OCI-LY1 (cell line): ENCODE data around the gene CD3G.

ENCODE experiments used
- CTCF ChIP-seq: fragments of 200-600 bp; sonication (generic), shearing (Covaris generic); IDR thresholded peaks from 2 replicates; pipeline ENCODE4 v1.5.1; 2017; ENCODE audit warnings: mild to moderate bottlenecking, antibody characterized with exemption, low read length, moderate library complexity, mixed read lengths
- EZH2 ChIP-seq: fragments of 200-600 bp; sonication (generic), shearing (Covaris generic); IDR thresholded peaks from 2 replicates; pipeline ENCODE4 v1.8.0; 2017; ENCODE audit warnings: borderline replicate concordance, mixed run types, mild to moderate bottlenecking, antibody characterized with exemption, low read length, moderate library complexity, mixed read lengths

GRCh38 chr11:118359295-118359958 lies 15.3 kb downstream of the CD3G start, which contains the start of gene UBE4A:
- TF ChIP-seq CTCF (no peak), EZH2 (no peak)
